Activated T-cell treated with anti-CD3 and anti-CD28 coated beads, Interleukin-2, amount 50 U/mL, for 4 hours (primary cell): ENCODE measurements around the gene AHRR. TPM values are rescaled to one million over a fixed set of nuclear protein-coding genes. Genes with fewer than 3 reads are reported as not detected.
A peak's percentile ranks its signal among the peaks of the same experiment; 100 is the strongest.

Source experiments
- ATAC-seq, 2 donors: fragments of 200-7000 bp; cut with Tn5 transposase; one replicate each; pipeline ENCODE4 v1.10.0; 2021
- DNase-seq: peaks from one replicate; pipeline ENCODE4 v3.0.0-alpha.2; 2020
- H3K27me3 Mint-ChIP-seq: one replicate; pipeline ENCODE4 v1.8.0; 2021; ENCODE audit warnings: low read depth, mixed read lengths
- H3K36me3 Mint-ChIP-seq: one replicate; pipeline ENCODE4 v1.8.0; 2022; ENCODE audit warnings: mixed read lengths; ENCODE audit not compliant: insufficient read depth
- H3K4me1 Mint-ChIP-seq: one replicate; pipeline ENCODE4 v1.8.0; 2021; ENCODE audit warnings: low read depth, mixed read lengths
- H3K4me3 Mint-ChIP-seq: one replicate; pipeline ENCODE4 v1.8.0; 2021; ENCODE audit warnings: mild to moderate bottlenecking, moderate library complexity, mixed read lengths
- H3K9me3 Mint-ChIP-seq: one replicate; pipeline ENCODE4 v1.8.0; 2021; ENCODE audit warnings: mixed read lengths
- total RNA-seq, 3 donors: library from RNA; stranded (reverse); gene quantifications; one replicate each; pipeline ENCODE4 v1.2.1, GENCODE V29; 2021

AHRR gene
- total RNA-seq, 3 donors from 2014 or later: 17.2 to 22.8 (median 22.2) TPM

- Mint-ChIP-seq H3K4me3 (peak overlapping the region; percentile 42), H3K36me3 (no peaks in the 10 kb centered on the region), H3K27me3 (peaks cover 16% of the 10 kb centered on the region), H3K4me1 (peaks cover 6% of the 10 kb centered on the region), H3K9me3 (no peaks in the 10 kb centered on the region)
- ATAC-seq (no peak), DNase-seq (no peak)
Measured at GRCh38 chr5:342501-343460, 21.3 kb downstream of the AHRR start.

GRCh38 chr5:343461-344401 is 22.2 kb downstream of the AHRR start:
- H3K27me3 Mint-ChIP-seq: peaks cover 19% of the 10 kb centered on the region
- ATAC-seq: peak; percentile 84 to 89
- peak overlapping the region; percentile 67 for H3K4me3 Mint-ChIP-seq
- no peak for DNase-seq
- H3K9me3 Mint-ChIP-seq: no peaks in the 10 kb centered on the region
- H3K36me3 Mint-ChIP-seq: no peaks in the 10 kb centered on the region
- H3K4me1 Mint-ChIP-seq: peaks cover 6% of the 10 kb centered on the region

- Mint-ChIP-seq H3K36me3 (no peaks in the 10 kb centered on the region), H3K9me3 (no peaks in the 10 kb centered on the region), H3K27me3 (peaks cover 19% of the 10 kb centered on the region), H3K4me3 (no peak overlapping the region), H3K4me1 (peaks cover 6% of the 10 kb centered on the region)
- no peak for ATAC-seq
- DNase-seq: no peak
Measured at GRCh38 chr5:344668-345067, 23.2 kb downstream of the AHRR start.

- no peak for DNase-seq
- peaks cover 23% of the 10 kb centered on the region for H3K27me3 Mint-ChIP-seq
- no peak overlapping the region for H3K4me3 Mint-ChIP-seq
- H3K4me1 Mint-ChIP-seq: peaks cover 6% of the 10 kb centered on the region
- ATAC-seq: no peak
- no peaks in the 10 kb centered on the region for H3K36me3 Mint-ChIP-seq
- H3K9me3 Mint-ChIP-seq: no peaks in the 10 kb centered on the region
Measured at GRCh38 chr5:345404-346195, 24.1 kb downstream of the AHRR start.

- peak; percentile 10 to 15 for ATAC-seq
- H3K4me1 Mint-ChIP-seq: peaks cover 6% of the 10 kb centered on the region
Measured at GRCh38 chr5:346229-346935, 24.9 kb downstream of the AHRR start.

GRCh38 chr5:347712-348284 is 26.3 kb downstream of the AHRR start:
- peaks cover 2% of the 10 kb centered on the region for H3K4me1 Mint-ChIP-seq
- H3K4me3 Mint-ChIP-seq: no peak overlapping the region
- H3K36me3 Mint-ChIP-seq: peaks cover 4% of the 10 kb centered on the region
- ATAC-seq (no peak), DNase-seq (no peak)
- peaks cover 21% of the 10 kb centered on the region for H3K27me3 Mint-ChIP-seq
- H3K9me3 Mint-ChIP-seq: no peaks in the 10 kb centered on the region

More at GRCh38 chr5:346229-346935, 24.9 kb downstream of the AHRR start:
- peaks cover 23% of the 10 kb centered on the region for H3K27me3 Mint-ChIP-seq
- H3K4me3 Mint-ChIP-seq: peak overlapping the region; percentile 29
- DNase-seq: no peak
- peaks cover 4% of the 10 kb centered on the region for H3K36me3 Mint-ChIP-seq
- no peaks in the 10 kb centered on the region for H3K9me3 Mint-ChIP-seq

GRCh38 chr5:348726-349125 is 27.2 kb downstream of the AHRR start:
- Mint-ChIP-seq H3K36me3 (peaks cover 4% of the 10 kb centered on the region), H3K9me3 (no peaks in the 10 kb centered on the region)

GRCh38 chr5:350355-350754 is 28.8 kb downstream of the AHRR start:
- Mint-ChIP-seq H3K36me3 (peaks cover 4% of the 10 kb centered on the region), H3K4me3 (no peak overlapping the region), H3K9me3 (no peaks in the 10 kb centered on the region), H3K27me3 (peaks cover 20% of the 10 kb centered on the region), H3K4me1 (no peaks in the 10 kb centered on the region)
- no peak for ATAC-seq
- DNase-seq: no peak

More at GRCh38 chr5:348726-349125, 27.2 kb downstream of the AHRR start:
- no peak overlapping the region for H3K4me3 Mint-ChIP-seq
- DNase-seq: no peak
- peaks cover 20% of the 10 kb centered on the region for H3K27me3 Mint-ChIP-seq
- H3K4me1 Mint-ChIP-seq: peaks cover 1% of the 10 kb centered on the region
- no peak for ATAC-seq

- no peak for ATAC-seq
- Mint-ChIP-seq H3K9me3 (no peaks in the 10 kb centered on the region), H3K36me3 (peaks cover 4% of the 10 kb centered on the region)
Measured at GRCh38 chr5:351084-351920, 29.8 kb downstream of the AHRR start.

GRCh38 chr5:351921-352245 is 30.4 kb downstream of the AHRR start:
- no peaks in the 10 kb centered on the region for H3K9me3 Mint-ChIP-seq
- H3K27me3 Mint-ChIP-seq: peaks cover 9% of the 10 kb centered on the region
- peaks cover 4% of the 10 kb centered on the region for H3K36me3 Mint-ChIP-seq
- no peaks in the 10 kb centered on the region for H3K4me1 Mint-ChIP-seq
- ATAC-seq (no peak), DNase-seq (no peak)
- H3K4me3 Mint-ChIP-seq: no peak overlapping the region

More at GRCh38 chr5:351084-351920, 29.8 kb downstream of the AHRR start:
- DNase-seq: no peak
- Mint-ChIP-seq H3K4me3 (no peak overlapping the region), H3K4me1 (no peaks in the 10 kb centered on the region), H3K27me3 (peaks cover 15% of the 10 kb centered on the region)

- Mint-ChIP-seq H3K4me1 (no peaks in the 10 kb centered on the region), H3K9me3 (no peaks in the 10 kb centered on the region), H3K27me3 (peaks cover 7% of the 10 kb centered on the region), H3K4me3 (no peak overlapping the region), H3K36me3 (peaks cover 4% of the 10 kb centered on the region)
- ATAC-seq (no peak), DNase-seq (no peak)
Measured at GRCh38 chr5:352639-353611, 31.4 kb downstream of the AHRR start.
